ENCODE data around the gene SH3PXD2B. TPM values are rescaled to one million over a fixed set of nuclear protein-coding genes. Genes with fewer than 3 reads are reported as not detected.

The SH3PXD2B gene
- total RNA-seq, 1 experiment from 2014 or later = 27.5 TPM

DNA sequence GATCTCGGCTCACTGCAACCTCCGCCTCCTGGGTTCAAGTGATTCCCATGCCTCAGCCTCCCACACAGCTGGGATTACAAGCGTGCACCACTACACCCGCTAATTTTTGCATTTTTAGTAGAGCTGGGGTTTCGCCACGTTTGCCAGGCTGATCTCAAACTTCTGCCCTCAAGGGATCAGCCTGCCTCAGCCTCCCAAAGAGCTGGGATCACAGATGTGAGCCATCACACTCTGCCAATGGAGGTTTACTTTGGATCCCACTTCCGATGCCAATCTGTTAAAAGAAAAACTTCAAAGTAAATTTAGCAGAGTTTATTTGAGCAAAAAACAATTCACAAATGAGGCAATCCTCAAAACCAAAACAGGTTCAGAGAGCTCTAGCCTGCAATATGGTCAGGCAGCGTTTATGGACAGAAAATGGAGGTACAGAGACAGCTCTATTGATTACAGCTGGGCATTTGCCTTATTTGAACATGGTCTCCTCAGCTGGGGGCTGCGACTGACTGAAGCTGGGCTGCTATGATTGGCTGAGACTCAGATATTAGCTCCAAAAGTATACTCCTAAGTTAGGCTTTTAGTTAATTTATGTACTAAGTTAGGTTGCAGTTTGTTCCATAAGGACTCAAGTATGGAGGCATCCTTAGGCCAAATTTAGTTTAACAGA, 152.1 kb downstream of the SH3PXD2B start:
- Histone ChIP-seq H3K27me3 (ENCODE audit: insufficient read depth, low read length) (no peaks in the 10 kb centered on the region), H3K4me2 (ENCODE audit: low read length) (no peak overlapping the region; the same call in 1 of the 2 replicates), H3K9me3 (ENCODE audit: control insufficient read depth in 1 of 2, insufficient read depth in 1 of 2, low read depth in 1 of 2, low read length in 2 of 2) (0 out of 4 replicates have a peak, but pooled peaks cover 0 to 4% of the 10 kb centered on the region in 2 experiments), H3K27ac (ENCODE audit: low read depth, low read length) (no peak overlapping the region), H3K4me1 (ENCODE audit: control insufficient read depth in 1 of 2, insufficient read depth in 2 of 2, low read length in 2 of 2) (peaks cover 21 to 27% of the 10 kb centered on the region in 2 experiments), H3K4me3 (replicated peaks in 1 of 2; ENCODE audit: low read depth in 1 of 2, low read length in 2 of 2) (no peak overlapping the region), H3K79me2 (ENCODE audit: insufficient read depth, low read length) (no peaks in the 10 kb centered on the region), H3K36me3 (ENCODE audit: control insufficient read depth in 1 of 2, insufficient read depth in 2 of 2, low read length in 2 of 2) (no peaks in the 10 kb centered on the region), H3K9me2 (ENCODE audit: insufficient read depth) (no peaks in the 10 kb centered on the region), H3K9ac (ENCODE audit: low read length) (no peak overlapping the region), H4K20me1 (ENCODE audit: insufficient read depth) (no peaks in the 10 kb centered on the region), H2AFZ (ENCODE audit: low read depth, low read length, poor library complexity, severe bottlenecking) (peak overlapping the region; percentile 72)
- RAD21 ChIA-PET (ENCODE audit: low non-redundant PET in 1 of 2, low total read pairs in 2 of 2, uncharacterized antibody in 2 of 2, unreplicated experiment in 2 of 2) = no interaction called here
- POLR2A ChIA-PET = no interaction called here
- ATAC-seq (no peak), DNase-seq (ENCODE audit: low read depth, low spot score) (no peak)
- no peak for TF ChIP-seq RAD21 (IDR thresholded peaks at IDR 0.05; ENCODE audit: low read depth)
- no peak for TF ChIP-seq EGR1 (IDR thresholded peaks at IDR 0.05; ENCODE audit: low read depth)
- TF ChIP-seq, protein P1, sequence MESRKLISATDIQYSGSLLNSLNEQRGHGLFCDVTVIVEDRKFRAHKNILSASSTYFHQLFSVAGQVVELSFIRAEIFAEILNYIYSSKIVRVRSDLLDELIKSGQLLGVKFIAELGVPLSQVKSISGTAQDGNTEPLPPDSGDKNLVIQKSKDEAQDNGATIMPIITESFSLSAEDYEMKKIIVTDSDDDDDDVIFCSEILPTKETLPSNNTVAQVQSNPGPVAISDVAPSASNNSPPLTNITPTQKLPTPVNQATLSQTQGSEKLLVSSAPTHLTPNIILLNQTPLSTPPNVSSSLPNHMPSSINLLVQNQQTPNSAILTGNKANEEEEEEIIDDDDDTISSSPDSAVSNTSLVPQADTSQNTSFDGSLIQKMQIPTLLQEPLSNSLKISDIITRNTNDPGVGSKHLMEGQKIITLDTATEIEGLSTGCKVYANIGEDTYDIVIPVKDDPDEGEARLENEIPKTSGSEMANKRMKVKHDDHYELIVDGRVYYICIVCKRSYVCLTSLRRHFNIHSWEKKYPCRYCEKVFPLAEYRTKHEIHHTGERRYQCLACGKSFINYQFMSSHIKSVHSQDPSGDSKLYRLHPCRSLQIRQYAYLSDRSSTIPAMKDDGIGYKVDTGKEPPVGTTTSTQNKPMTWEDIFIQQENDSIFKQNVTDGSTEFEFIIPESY (IDR thresholded peaks at IDR 0.05; ENCODE audit: extremely low read depth, insufficient replicate concordance, low read length) = no peak
- TF ChIP-seq, protein P2, sequence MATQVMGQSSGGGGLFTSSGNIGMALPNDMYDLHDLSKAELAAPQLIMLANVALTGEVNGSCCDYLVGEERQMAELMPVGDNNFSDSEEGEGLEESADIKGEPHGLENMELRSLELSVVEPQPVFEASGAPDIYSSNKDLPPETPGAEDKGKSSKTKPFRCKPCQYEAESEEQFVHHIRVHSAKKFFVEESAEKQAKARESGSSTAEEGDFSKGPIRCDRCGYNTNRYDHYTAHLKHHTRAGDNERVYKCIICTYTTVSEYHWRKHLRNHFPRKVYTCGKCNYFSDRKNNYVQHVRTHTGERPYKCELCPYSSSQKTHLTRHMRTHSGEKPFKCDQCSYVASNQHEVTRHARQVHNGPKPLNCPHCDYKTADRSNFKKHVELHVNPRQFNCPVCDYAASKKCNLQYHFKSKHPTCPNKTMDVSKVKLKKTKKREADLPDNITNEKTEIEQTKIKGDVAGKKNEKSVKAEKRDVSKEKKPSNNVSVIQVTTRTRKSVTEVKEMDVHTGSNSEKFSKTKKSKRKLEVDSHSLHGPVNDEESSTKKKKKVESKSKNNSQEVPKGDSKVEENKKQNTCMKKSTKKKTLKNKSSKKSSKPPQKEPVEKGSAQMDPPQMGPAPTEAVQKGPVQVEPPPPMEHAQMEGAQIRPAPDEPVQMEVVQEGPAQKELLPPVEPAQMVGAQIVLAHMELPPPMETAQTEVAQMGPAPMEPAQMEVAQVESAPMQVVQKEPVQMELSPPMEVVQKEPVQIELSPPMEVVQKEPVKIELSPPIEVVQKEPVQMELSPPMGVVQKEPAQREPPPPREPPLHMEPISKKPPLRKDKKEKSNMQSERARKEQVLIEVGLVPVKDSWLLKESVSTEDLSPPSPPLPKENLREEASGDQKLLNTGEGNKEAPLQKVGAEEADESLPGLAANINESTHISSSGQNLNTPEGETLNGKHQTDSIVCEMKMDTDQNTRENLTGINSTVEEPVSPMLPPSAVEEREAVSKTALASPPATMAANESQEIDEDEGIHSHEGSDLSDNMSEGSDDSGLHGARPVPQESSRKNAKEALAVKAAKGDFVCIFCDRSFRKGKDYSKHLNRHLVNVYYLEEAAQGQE (IDR thresholded peaks at IDR 0.05; ENCODE audit: low read depth) = no peak
- TF ChIP-seq CBX3 (IDR thresholded peaks at IDR 0.05; ENCODE audit: low read depth) = no peak
- no peak for TF ChIP-seq YY1 (IDR thresholded peaks at IDR 0.05; ENCODE audit: extremely low read depth, insufficient replicate concordance, low read depth, low read length)
- no peak for TF ChIP-seq ELF1 (IDR thresholded peaks at IDR 0.05; ENCODE audit: borderline replicate concordance, low read depth)
- no peak for TF ChIP-seq ZFX (IDR thresholded peaks at IDR 0.05)
- no peak for TF ChIP-seq SP1 (IDR thresholded peaks at IDR 0.05; ENCODE audit: low read depth)
- TF ChIP-seq, protein P3, sequence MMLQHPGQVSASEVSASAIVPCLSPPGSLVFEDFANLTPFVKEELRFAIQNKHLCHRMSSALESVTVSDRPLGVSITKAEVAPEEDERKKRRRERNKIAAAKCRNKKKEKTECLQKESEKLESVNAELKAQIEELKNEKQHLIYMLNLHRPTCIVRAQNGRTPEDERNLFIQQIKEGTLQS (IDR thresholded peaks at IDR 0.05) = no peak
- no peak for TF ChIP-seq EZH2phosphoT487 (IDR thresholded peaks at IDR 0.05; ENCODE audit: borderline replicate concordance)
- TF ChIP-seq, protein P4, sequence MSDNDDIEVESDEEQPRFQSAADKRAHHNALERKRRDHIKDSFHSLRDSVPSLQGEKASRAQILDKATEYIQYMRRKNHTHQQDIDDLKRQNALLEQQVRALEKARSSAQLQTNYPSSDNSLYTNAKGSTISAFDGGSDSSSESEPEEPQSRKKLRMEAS (IDR thresholded peaks at IDR 0.05) = no peak
- BruUV-seq (replicated peaks) = no TSS peak
- CTCF ChIA-PET = interaction anchor here (2.8 kb wide), 1 partner anchor 9 kb away, joined by 10 read pairs; no protein-coding TSS in a partner anchor
- intact Hi-C loops (cut with micrococcal nuclease) = no loop called here

Measured in HCT116 (cell line).